ENCODE results near the gene RPL29. TPM values are rescaled to one million over a fixed set of nuclear protein-coding genes. Genes with fewer than 3 reads are reported as not detected.

RPL29 gene
- total and polyA plus RNA-seq, 2 of the 13 experiments (the other 11 are each of a cell fraction or from before 2014, with no cell fraction given): 1,348 to 2,263 TPM

- TF ChIP-seq ZNF891 (CRISPR knock-in tag; IDR thresholded peaks at IDR 0.05): peak; percentile 16; the same call in 1 of the 2 replicates
- peak; percentile 60; the same call in 1 of the 2 replicates for TF ChIP-seq FOXO4 (CRISPR knock-in tag; conservative IDR thresholded peaks at IDR 0.05)
- no peak for TF ChIP-seq KLF11 (CRISPR knock-in tag; IDR thresholded peaks at IDR 0.05)
- TF ChIP-seq KMT2A (CRISPR knock-in tag; IDR thresholded peaks at IDR 0.05): peak; percentile 2; the same call in 1 of the 2 replicates
- peak; percentile 42; the same call in 1 of the 2 replicates for TF ChIP-seq RFX5 (IDR thresholded peaks at IDR 0.05; ENCODE audit: low read depth, low read length)
- no peak for TF ChIP-seq ZNF589 (CRISPR knock-in tag; conservative IDR thresholded peaks at IDR 0.05)
- 0 out of 2 replicates have a peak, but pooled peaks have one; percentile 14 for TF ChIP-seq ZNF30 (CRISPR knock-in tag; IDR thresholded peaks at IDR 0.05)
- TF ChIP-seq ZNF800 (CRISPR knock-in tag; IDR thresholded peaks at IDR 0.05): peak; percentile 29; the same call in 1 of the 2 replicates
- no peak for TF ChIP-seq IKZF1 (IDR thresholded peaks at IDR 0.05)
- peak; percentile 52 for TF ChIP-seq NRL (CRISPR knock-in tag; IDR thresholded peaks at IDR 0.05; ENCODE audit: borderline replicate concordance)
- no peak for TF ChIP-seq ZNF101 (CRISPR knock-in tag; IDR thresholded peaks at IDR 0.05; ENCODE audit: borderline replicate concordance, low read depth)
- TF ChIP-seq MTF1 (CRISPR knock-in tag; IDR thresholded peaks at IDR 0.05): 0 out of 2 replicates have a peak, but pooled peaks have one; percentile 4
- TF ChIP-seq ZNF382 (CRISPR knock-in tag; IDR thresholded peaks at IDR 0.05; ENCODE audit: borderline replicate concordance): no peak
- peak; percentile 51; the same call in 1 of the 2 replicates for TF ChIP-seq ZNF782 (CRISPR knock-in tag; IDR thresholded peaks at IDR 0.05; ENCODE audit: borderline replicate concordance)
- TF ChIP-seq ZNF367 (CRISPR knock-in tag; IDR thresholded peaks at IDR 0.05; ENCODE audit: borderline replicate concordance): 0 out of 2 replicates have a peak, but pooled peaks have one; percentile 39
- no peak for TF ChIP-seq ARID2 (CRISPR knock-in tag; IDR thresholded peaks at IDR 0.05; ENCODE audit: borderline replicate concordance)
- TF ChIP-seq ZBTB39 (CRISPR knock-in tag; IDR thresholded peaks at IDR 0.05): no peak
- 0 out of 2 replicates have a peak, but pooled peaks have one; percentile 4 for TF ChIP-seq ZBTB2 (CRISPR knock-in tag; IDR thresholded peaks at IDR 0.05; ENCODE audit: low read depth)
- TF ChIP-seq ZNF18 (CRISPR knock-in tag; IDR thresholded peaks at IDR 0.05; ENCODE audit: insufficient replicate concordance): peak; percentile 78
- peak; percentile 80; the same call in 1 of the 2 replicates for TF ChIP-seq ZNF563 (CRISPR knock-in tag; IDR thresholded peaks at IDR 0.05)
- no peak for TF ChIP-seq MAFF (IDR thresholded peaks at IDR 0.05; ENCODE audit: low read depth, low read length)
Observed at GRCh38 chr3:51974277-51974962, 21.3 kb downstream of the RPL29 start (continued).

Measured in HepG2 (cell line).